HEK293 (cell line): ENCODE results near the gene PER1.

Experiments
- ATF2 ChIP-seq: fragments of 450-650 bp; formaldehyde crosslinking; IDR thresholded peaks from 2 replicates; pipeline ENCODE4 v1.5.1; 2016; ENCODE audit warnings: missing biosample characterization, missing genetic modification characterization, low read depth
- BCL11A ChIP-seq: fragments of 450-650 bp; formaldehyde crosslinking; IDR thresholded peaks from 2 replicates; pipeline ENCODE4 v1.5.1; 2016; ENCODE audit warnings: low read depth, missing biosample characterization, missing genetic modification characterization
- CTCF ChIP-seq: fragments of 450-650 bp; formaldehyde crosslinking; IDR thresholded peaks from 2 replicates; pipeline ENCODE4 v1.5.1; 2016; ENCODE audit warnings: missing biosample characterization, missing genetic modification characterization
- ELK4 ChIP-seq: IDR thresholded peaks from 2 replicates; pipeline ENCODE4 v1.6.1; 2011; ENCODE audit warnings: mild to moderate bottlenecking, low read depth, low read length, borderline replicate concordance
- GLIS2 ChIP-seq: fragments of 450-650 bp; formaldehyde crosslinking; IDR thresholded peaks from 2 replicates; pipeline ENCODE4 v1.5.1; 2016; ENCODE audit warnings: missing biosample characterization, missing genetic modification characterization
- KLF1 ChIP-seq: fragments of 450-650 bp; formaldehyde crosslinking; IDR thresholded peaks from 2 replicates; pipeline ENCODE4 v1.5.1; 2016; ENCODE audit warnings: missing biosample characterization, missing genetic modification characterization
- KLF16 ChIP-seq: fragments of 450-650 bp; formaldehyde crosslinking; IDR thresholded peaks from 2 replicates; pipeline ENCODE4 v1.5.1; 2017; ENCODE audit warnings: missing biosample characterization, missing genetic modification characterization
- KLF8 ChIP-seq: fragments of 450-650 bp; formaldehyde crosslinking; IDR thresholded peaks from 2 replicates; pipeline ENCODE4 v1.5.1; 2016; ENCODE audit warnings: missing biosample characterization, missing genetic modification characterization
- PATZ1 ChIP-seq: fragments of 450-650 bp; formaldehyde crosslinking; IDR thresholded peaks from 2 replicates; pipeline ENCODE4 v1.5.1; 2016; ENCODE audit warnings: missing biosample characterization, missing genetic modification characterization
- PBX3 ChIP-seq: sonication (generic); formaldehyde crosslinking; IDR thresholded peaks from 2 replicates; pipeline ENCODE4 v1.8.1; 2022; ENCODE audit warnings: mild to moderate bottlenecking, moderate library complexity, missing genetic modification reagents
- SP3 ChIP-seq: fragments of 450-650 bp; formaldehyde crosslinking; IDR thresholded peaks from 2 replicates; pipeline ENCODE4 v1.5.1; 2016; ENCODE audit warnings: missing biosample characterization, missing genetic modification characterization
- SP7 ChIP-seq: fragments of 450-650 bp; formaldehyde crosslinking; IDR thresholded peaks from 2 replicates; pipeline ENCODE4 v1.5.1; 2016; ENCODE audit warnings: missing biosample characterization, missing genetic modification characterization
- TSHZ1 ChIP-seq: fragments of 450-650 bp; formaldehyde crosslinking; IDR thresholded peaks from 2 replicates; pipeline ENCODE4 v1.5.1; 2016; ENCODE audit warnings: missing biosample characterization, missing genetic modification characterization, borderline replicate concordance
- YY1 ChIP-seq: fragments of 450-650 bp; formaldehyde crosslinking; IDR thresholded peaks from 2 replicates; pipeline ENCODE4 v1.5.1; 2018; ENCODE audit warnings: missing biosample characterization, missing genetic modification characterization
- ZBTB1 ChIP-seq: fragments of 450-650 bp; formaldehyde crosslinking; IDR thresholded peaks from 2 replicates; pipeline ENCODE4 v1.5.1; 2016; ENCODE audit warnings: missing biosample characterization, missing genetic modification characterization
- ZEB2 ChIP-seq: fragments of 450-650 bp; formaldehyde crosslinking; IDR thresholded peaks from 2 replicates; pipeline ENCODE4 v1.5.1; 2016; ENCODE audit warnings: missing biosample characterization, missing genetic modification characterization
- ZFP3 ChIP-seq: fragments of 450-650 bp; formaldehyde crosslinking; IDR thresholded peaks from 2 replicates; pipeline ENCODE4 v1.5.1; 2016; ENCODE audit warnings: low read depth, missing biosample characterization, missing genetic modification characterization
- ZFP69B ChIP-seq: fragments of 450-650 bp; formaldehyde crosslinking; IDR thresholded peaks from 2 replicates; pipeline ENCODE4 v1.5.1; 2016; ENCODE audit warnings: missing biosample characterization, missing genetic modification characterization
- ZIC2 ChIP-seq: fragments of 450-650 bp; formaldehyde crosslinking; IDR thresholded peaks from 2 replicates; pipeline ENCODE4 v1.5.1; 2016; ENCODE audit warnings: missing biosample characterization, missing genetic modification characterization
- ZNF146 ChIP-seq: fragments of 450-650 bp; formaldehyde crosslinking; IDR thresholded peaks from 2 replicates; pipeline ENCODE4 v1.5.1; 2016; ENCODE audit warnings: missing biosample characterization, missing genetic modification characterization
- ZNF239 ChIP-seq: fragments of 450-650 bp; formaldehyde crosslinking; IDR thresholded peaks from 2 replicates; pipeline ENCODE4 v1.5.1; 2016; ENCODE audit warnings: missing biosample characterization, missing genetic modification characterization
- ZNF513 ChIP-seq: fragments of 450-650 bp; IDR thresholded peaks from 2 replicates; pipeline ENCODE4 v1.5.1; 2018; ENCODE audit warnings: missing biosample characterization, missing genetic modification characterization
- ZNF548 ChIP-seq: fragments of 450-650 bp; formaldehyde crosslinking; IDR thresholded peaks from 2 replicates; pipeline ENCODE4 v1.5.1; 2016; ENCODE audit warnings: missing biosample characterization, missing genetic modification characterization
- ZNF561 ChIP-seq: fragments of 450-650 bp; IDR thresholded peaks from 2 replicates; pipeline ENCODE4 v1.5.1; 2018; ENCODE audit warnings: missing biosample characterization, missing genetic modification characterization, borderline replicate concordance
- ZNF600 ChIP-seq: fragments of 450-650 bp; formaldehyde crosslinking; IDR thresholded peaks from 2 replicates; pipeline ENCODE4 v1.5.1; 2016; ENCODE audit warnings: missing biosample characterization, missing genetic modification characterization
- ZNF629 ChIP-seq: fragments of 450-650 bp; formaldehyde crosslinking; IDR thresholded peaks from 2 replicates; pipeline ENCODE4 v1.5.1; 2017; ENCODE audit warnings: missing biosample characterization, missing genetic modification characterization
- ZXDB ChIP-seq: fragments of 450-650 bp; formaldehyde crosslinking; IDR thresholded peaks from 2 replicates; pipeline ENCODE4 v1.5.1; 2016; ENCODE audit warnings: missing biosample characterization, missing genetic modification characterization

Gene PER1

GRCh38 chr17:8189711-8190477 lies 37.7 kb upstream of the PER1 start, which contains the start of gene BORCS6 (continued):
- peak; percentile 29; the same call in 1 of the 2 replicates for TF ChIP-seq KLF1
- TF ChIP-seq KLF16 (tag by site-specific recombination) = peak; percentile 43; the same call in 1 of the 2 replicates
- TF ChIP-seq ZNF548 = no peak
- peak; percentile 86 for TF ChIP-seq SP3 (tag by site-specific recombination)
- TF ChIP-seq ZFP3 = no peak
- peak; percentile 95 for TF ChIP-seq ZNF600
- TF ChIP-seq YY1 (tag by site-specific recombination) = peak; percentile 59; the same call in 1 of the 2 replicates
- no peak for TF ChIP-seq TSHZ1 (tag by site-specific recombination)
- 0 out of 2 replicates have a peak, but pooled peaks have one; percentile 7 for TF ChIP-seq PBX3 (CRISPR knock-in tag)
- TF ChIP-seq PATZ1 (tag by site-specific recombination) = peak; percentile 97
- no peak for TF ChIP-seq ZNF239 (tag by site-specific recombination)
- TF ChIP-seq ZEB2 (tag by site-specific recombination) = peak; percentile 92
- peak; percentile 88 for TF ChIP-seq CTCF (tag by site-specific recombination)
- TF ChIP-seq BCL11A (tag by site-specific recombination) = peak; percentile 69; the same call in 1 of the 2 replicates
- TF ChIP-seq GLIS2 (tag by site-specific recombination) = peak; percentile 94
- peak; percentile 86 for TF ChIP-seq ZNF561
- TF ChIP-seq ZIC2 (tag by site-specific recombination) = peak; percentile 63
- TF ChIP-seq ELK4 = no peak
- peak; percentile 20; the same call in 1 of the 2 replicates for TF ChIP-seq ZXDB (tag by site-specific recombination)
- TF ChIP-seq ZNF629 (tag by site-specific recombination) = peak; percentile 65; the same call in 1 of the 2 replicates
- 0 out of 2 replicates have a peak, but pooled peaks have one; percentile 15 for TF ChIP-seq ZBTB1 (tag by site-specific recombination)
- peak; percentile 80 for TF ChIP-seq KLF8 (tag by site-specific recombination)
- peak; percentile 65; the same call in 1 of the 2 replicates for TF ChIP-seq ZFP69B
- TF ChIP-seq ATF2 (tag by site-specific recombination) = no peak
- 0 out of 2 replicates have a peak, but pooled peaks have one; percentile 20 for TF ChIP-seq ZNF146 (tag by site-specific recombination)
- no peak for TF ChIP-seq ZNF513 (tag by site-specific recombination)
- TF ChIP-seq SP7 (tag by site-specific recombination) = no peak
